HL-60 (cell line): Measurements from ENCODE around the gene KLHL21.

ENCODE experiments used
- CTCF ChIP-seq: IDR thresholded peaks from one replicate; pipeline ENCODE4 v1.5.1; 2011; ENCODE audit warnings: low read length, control low read depth, inconsistent platforms; ENCODE audit not compliant: insufficient read depth
- GABPA ChIP-seq: IDR thresholded peaks from 2 replicates; pipeline ENCODE4 v1.6.1; 2012; ENCODE audit warnings: low read depth
- POLR2AphosphoS5 ChIP-seq: IDR thresholded peaks from 2 replicates; pipeline ENCODE4 v1.6.1; 2012; ENCODE audit warnings: low read depth
- REST ChIP-seq: IDR thresholded peaks from 2 replicates; pipeline ENCODE4 v1.6.1; 2012; ENCODE audit warnings: low read depth; ENCODE audit not compliant: insufficient replicate concordance
- SPI1 ChIP-seq: IDR thresholded peaks from 2 replicates; pipeline ENCODE4 v1.6.1; 2012; ENCODE audit warnings: low read depth, mild to moderate bottlenecking, borderline replicate concordance

GRCh38 chr1:6630027-6630426 lies 27.4 kb upstream of the KLHL21 start:
- TF ChIP-seq CTCF (no peak), REST (no peak), POLR2AphosphoS5 (no peak), SPI1 (no peak), GABPA (no peak)
